H9 (cell line): ENCODE measurements around the gene DYNLRB2. TPM values are rescaled to one million over a fixed set of nuclear protein-coding genes. Genes with fewer than 3 reads are reported as not detected.

Source experiments
- DNase-seq: peaks from one replicate; pipeline ENCODE4 v3.0.0-alpha.2; 2017
- H2AFZ ChIP-seq: one replicate; pipeline ENCODE4 v1.6.1; 2013; ENCODE audit warnings: mild to moderate bottlenecking, low read length, control low read depth, moderate library complexity
- H2AK5ac ChIP-seq: 2 replicates; pipeline ENCODE4 v1.6.1; 2013; ENCODE audit warnings: low read length, control low read depth, mixed read lengths; ENCODE audit not compliant: insufficient read length
- H2BK120ac ChIP-seq: one replicate; pipeline ENCODE4 v1.6.1; 2013; ENCODE audit warnings: low read depth, mild to moderate bottlenecking, low read length, control low read depth, inconsistent platforms; ENCODE audit not compliant: poor library complexity, severe bottlenecking
- H2BK12ac ChIP-seq: 2 replicates; pipeline ENCODE4 v1.6.1; 2013; ENCODE audit warnings: low read length, control low read depth, mixed read lengths, low read depth; ENCODE audit not compliant: insufficient read length
- H2BK15ac ChIP-seq: 2 replicates; pipeline ENCODE4 v1.6.1; 2013; ENCODE audit warnings: low read depth, low read length, control low read depth
- H2BK20ac ChIP-seq: one replicate; pipeline ENCODE4 v1.6.1; 2013; ENCODE audit warnings: low read depth, mild to moderate bottlenecking, low read length, control low read depth, inconsistent platforms; ENCODE audit not compliant: poor library complexity, severe bottlenecking
- H2BK5ac ChIP-seq: 2 replicates; pipeline ENCODE4 v1.6.1; 2013; ENCODE audit warnings: low read length, control low read depth, mixed read lengths; ENCODE audit not compliant: insufficient read length
- H3K14ac ChIP-seq: 2 replicates; pipeline ENCODE4 v1.6.1; 2013; ENCODE audit warnings: low read length, control low read depth; ENCODE audit not compliant: insufficient read depth
- H3K18ac ChIP-seq: 2 replicates; pipeline ENCODE4 v1.6.1; 2013; ENCODE audit warnings: low read depth, mild to moderate bottlenecking, mixed read lengths, low read length, control low read depth; ENCODE audit not compliant: insufficient read length
- H3K23ac ChIP-seq: 2 replicates; pipeline ENCODE4 v1.6.1; 2013; ENCODE audit warnings: low read length, control low read depth, mixed read lengths, low read depth; ENCODE audit not compliant: insufficient read length
- H3K23me2 ChIP-seq: 2 replicates; pipeline ENCODE4 v1.6.1; 2013; ENCODE audit warnings: low read depth, mild to moderate bottlenecking, mixed read lengths, low read length, control low read depth; ENCODE audit not compliant: insufficient read length, poor library complexity, severe bottlenecking
- H3K27ac ChIP-seq: 2 replicates; pipeline ENCODE4 v1.5.1; 2013; ENCODE audit warnings: low read length, control low read depth, mixed read lengths, low read depth; ENCODE audit not compliant: insufficient read length
- H3K27me3 ChIP-seq: 2 replicates; pipeline ENCODE4 v1.6.1; 2013; ENCODE audit warnings: low read length, control low read depth, inconsistent platforms; ENCODE audit not compliant: insufficient read depth
- H3K4ac ChIP-seq: 2 replicates; pipeline ENCODE4 v1.6.1; 2013; ENCODE audit warnings: low read depth, mild to moderate bottlenecking, control low read depth, inconsistent platforms, low read length, moderate library complexity
- H3K4me1 ChIP-seq: 2 replicates; pipeline ENCODE4 v1.6.1; 2013; ENCODE audit warnings: low read length, control low read depth, inconsistent platforms; ENCODE audit not compliant: insufficient read depth
- H3K4me2 ChIP-seq: 2 replicates; pipeline ENCODE4 v1.6.1; 2013; ENCODE audit warnings: low read length, control low read depth, mixed read lengths; ENCODE audit not compliant: insufficient read length, insufficient read depth
- H3K56ac ChIP-seq: 2 replicates; pipeline ENCODE4 v1.6.1; 2013; ENCODE audit warnings: low read depth, mild to moderate bottlenecking, mixed read lengths, low read length, control low read depth; ENCODE audit not compliant: insufficient read length
- H3K79me1 ChIP-seq: 2 replicates; pipeline ENCODE4 v1.6.1; 2013; ENCODE audit warnings: low read depth, mild to moderate bottlenecking, moderate library complexity, low read length, control low read depth, inconsistent platforms; ENCODE audit not compliant: insufficient read depth, poor library complexity, severe bottlenecking
- H3K79me2 ChIP-seq: 2 replicates; pipeline ENCODE4 v1.6.1; 2013; ENCODE audit warnings: low read length, control low read depth, inconsistent platforms; ENCODE audit not compliant: insufficient read depth
- H3K9ac ChIP-seq: 2 replicates; pipeline ENCODE4 v1.6.1; 2013; ENCODE audit warnings: low read length, control low read depth, mixed read lengths; ENCODE audit not compliant: insufficient read length; ENCODE audit errors: extremely low read depth
- H3K9me3 ChIP-seq: one replicate; pipeline ENCODE4 v1.6.1; 2013; ENCODE audit warnings: low read depth, low read length, inconsistent platforms; ENCODE audit not compliant: control insufficient read depth
- H3T11ph ChIP-seq: one replicate; pipeline ENCODE4 v1.6.1; 2013; ENCODE audit warnings: mild to moderate bottlenecking, low read length, control low read depth, inconsistent platforms
- H4K20me1 ChIP-seq: one replicate; pipeline ENCODE4 v1.6.1; 2013; ENCODE audit not compliant: control insufficient read depth, insufficient read length, insufficient read depth
- H4K5ac ChIP-seq: 2 replicates; pipeline ENCODE4 v1.6.1; 2013; ENCODE audit warnings: low read depth, mild to moderate bottlenecking, mixed read lengths, low read length, control low read depth; ENCODE audit not compliant: insufficient read length
- H4K8ac ChIP-seq: replicated peaks from 2 replicates; pipeline ENCODE4 v1.6.1; 2013; ENCODE audit warnings: low read length, control low read depth, mixed read lengths, low read depth; ENCODE audit not compliant: insufficient read length
- H4K91ac ChIP-seq: 2 replicates; pipeline ENCODE4 v1.6.1; 2013; ENCODE audit warnings: low read depth, mild to moderate bottlenecking, moderate library complexity, mixed read lengths, low read length, control low read depth; ENCODE audit not compliant: insufficient read length
- H3K27ac Mint-ChIP-seq, 3 experiments: 2 replicates in 2 of 3; 3 replicates in 1 of 3; pipeline ENCODE4 v1.8.0; 2020 to 2021; ENCODE audit warnings: mixed read lengths in 3 of 3, mild to moderate bottlenecking in 1 of 3, moderate library complexity in 1 of 3
- H3K27me3 Mint-ChIP-seq: 2 replicates; pipeline ENCODE4 v1.8.0; 2021; ENCODE audit warnings: low read depth, mild to moderate bottlenecking, moderate library complexity, mixed read lengths
- H3K36me3 Mint-ChIP-seq, 3 experiments: 2 replicates in 2 of 3; 3 replicates in 1 of 3; pipeline ENCODE4 v1.8.0; 2020 to 2021; ENCODE audit warnings: low read depth in 3 of 3, mixed read lengths in 3 of 3; ENCODE audit not compliant: insufficient read depth in 1 of 3
- H3K4me1 Mint-ChIP-seq, 2 experiments: 2 replicates each; pipeline ENCODE4 v1.8.0; 2020; ENCODE audit warnings: mixed read lengths in 2 of 2
- H3K4me3 Mint-ChIP-seq, 2 experiments: 2 replicates in 1 of 2; 3 replicates in 1 of 2; pipeline ENCODE4 v1.8.0; 2020 to 2021; ENCODE audit warnings: mild to moderate bottlenecking in 2 of 2, mixed read lengths in 2 of 2, moderate library complexity in 1 of 2
- H3K9me3 Mint-ChIP-seq, 2 experiments: 2 replicates in 1 of 2; 3 replicates in 1 of 2; pipeline ENCODE4 v1.8.0; 2020; ENCODE audit warnings: mild to moderate bottlenecking in 2 of 2, mixed read lengths in 2 of 2, moderate library complexity in 1 of 2
- WGBS: extraction: QIAGEN DNeasy Blood & Tissue Kit; methylation state at CpG from one replicate; pipeline ENCODE4 v1.1.7; 2013; ENCODE audit warnings: missing lambda C conversion rate, low lambda C conversion rate, mixed read lengths; ENCODE audit not compliant: insufficient read length; ENCODE audit errors: extremely low coverage; 5-methylcytosine and 5-hydroxymethylcytosine counted together
- total RNA-seq: library from RNA; stranded (reverse); gene quantifications from 2 replicates; pipeline ENCODE4 v1.2.1, GENCODE V29; 2021
- TF ChIP-seq, protein P1 (sequence below): fragments of 200-600 bp; sonication (generic); conservative IDR thresholded peaks from 3 replicates; pipeline ENCODE4 v1.8.0; 2021; ENCODE audit warnings: antibody characterized with exemption, mild to moderate bottlenecking

DYNLRB2 gene
- total RNA-seq, 1 experiment from 2014 or later, result not detected

DNA sequence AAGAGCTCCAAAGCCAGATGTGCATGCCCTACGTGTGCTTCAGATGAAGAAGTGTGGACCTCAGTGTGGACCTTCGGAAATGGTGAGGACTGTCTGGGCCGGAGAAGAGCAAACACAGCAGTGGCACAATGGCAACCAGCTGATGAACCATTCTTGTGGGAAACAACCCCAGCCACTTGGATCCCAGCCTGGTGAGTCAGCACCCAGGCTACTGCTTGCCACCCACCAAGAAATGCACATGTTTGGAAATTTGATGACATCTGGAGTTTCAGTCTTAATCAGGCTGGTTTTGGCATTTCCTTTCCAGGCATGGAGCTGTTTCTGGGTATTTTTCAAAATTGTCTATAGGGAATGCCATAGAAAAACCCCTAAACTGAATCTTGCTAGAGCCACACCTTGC, 42.7 kb downstream of the DYNLRB2 start:
- Histone ChIP-seq H3K79me2 (no peaks in the 10 kb centered on the region), H4K8ac (no peak overlapping the region), H2BK20ac (no peak overlapping the region), H2BK120ac (no peak overlapping the region), H2BK12ac (no peak overlapping the region), H2AK5ac (no peak overlapping the region), H2BK15ac (no peak overlapping the region), H4K91ac (no peak overlapping the region), H4K5ac (no peak overlapping the region), H2AFZ (no peak overlapping the region), H3T11ph (no peak overlapping the region), H3K4me1 (no peaks in the 10 kb centered on the region), H3K9me3 (no peaks in the 10 kb centered on the region), H4K20me1 (no peaks in the 10 kb centered on the region), H3K4ac (no peak overlapping the region), H3K4me2 (no peak overlapping the region), H3K14ac (no peak overlapping the region), H3K9ac (no peak overlapping the region), H3K79me1 (no peaks in the 10 kb centered on the region), H3K27me3 (no peaks in the 10 kb centered on the region; the same call in 1 of the 2 replicates), H3K18ac (no peak overlapping the region), H3K23me2 (no peaks in the 10 kb centered on the region), H3K23ac (no peak overlapping the region), H3K56ac (no peak overlapping the region), H3K27ac (no peak overlapping the region), H2BK5ac (no peak overlapping the region)
- peaks cover 2 to 51% of the 10 kb centered on the region in 2 experiments; a peak in 3 of 5 replicates for H3K9me3 Mint-ChIP-seq
- no peak for DNase-seq
- H3K4me1 Mint-ChIP-seq, result no peaks in the 10 kb centered on the region
- H3K36me3 Mint-ChIP-seq, result no peaks in the 10 kb centered on the region
- peaks cover 8% of the 10 kb centered on the region; the same call in 1 of the 2 replicates for H3K27me3 Mint-ChIP-seq
- no peak overlapping the region for H3K4me3 Mint-ChIP-seq
- no CpG with 5 or more reads among the region's 3 CpGs for WGBS
- TF ChIP-seq, protein P1, sequence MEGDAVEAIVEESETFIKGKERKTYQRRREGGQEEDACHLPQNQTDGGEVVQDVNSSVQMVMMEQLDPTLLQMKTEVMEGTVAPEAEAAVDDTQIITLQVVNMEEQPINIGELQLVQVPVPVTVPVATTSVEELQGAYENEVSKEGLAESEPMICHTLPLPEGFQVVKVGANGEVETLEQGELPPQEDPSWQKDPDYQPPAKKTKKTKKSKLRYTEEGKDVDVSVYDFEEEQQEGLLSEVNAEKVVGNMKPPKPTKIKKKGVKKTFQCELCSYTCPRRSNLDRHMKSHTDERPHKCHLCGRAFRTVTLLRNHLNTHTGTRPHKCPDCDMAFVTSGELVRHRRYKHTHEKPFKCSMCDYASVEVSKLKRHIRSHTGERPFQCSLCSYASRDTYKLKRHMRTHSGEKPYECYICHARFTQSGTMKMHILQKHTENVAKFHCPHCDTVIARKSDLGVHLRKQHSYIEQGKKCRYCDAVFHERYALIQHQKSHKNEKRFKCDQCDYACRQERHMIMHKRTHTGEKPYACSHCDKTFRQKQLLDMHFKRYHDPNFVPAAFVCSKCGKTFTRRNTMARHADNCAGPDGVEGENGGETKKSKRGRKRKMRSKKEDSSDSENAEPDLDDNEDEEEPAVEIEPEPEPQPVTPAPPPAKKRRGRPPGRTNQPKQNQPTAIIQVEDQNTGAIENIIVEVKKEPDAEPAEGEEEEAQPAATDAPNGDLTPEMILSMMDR, result no peak
- H3K27ac Mint-ChIP-seq, result no peak overlapping the region
